ENCODE results near the gene GCG.

DNA sequence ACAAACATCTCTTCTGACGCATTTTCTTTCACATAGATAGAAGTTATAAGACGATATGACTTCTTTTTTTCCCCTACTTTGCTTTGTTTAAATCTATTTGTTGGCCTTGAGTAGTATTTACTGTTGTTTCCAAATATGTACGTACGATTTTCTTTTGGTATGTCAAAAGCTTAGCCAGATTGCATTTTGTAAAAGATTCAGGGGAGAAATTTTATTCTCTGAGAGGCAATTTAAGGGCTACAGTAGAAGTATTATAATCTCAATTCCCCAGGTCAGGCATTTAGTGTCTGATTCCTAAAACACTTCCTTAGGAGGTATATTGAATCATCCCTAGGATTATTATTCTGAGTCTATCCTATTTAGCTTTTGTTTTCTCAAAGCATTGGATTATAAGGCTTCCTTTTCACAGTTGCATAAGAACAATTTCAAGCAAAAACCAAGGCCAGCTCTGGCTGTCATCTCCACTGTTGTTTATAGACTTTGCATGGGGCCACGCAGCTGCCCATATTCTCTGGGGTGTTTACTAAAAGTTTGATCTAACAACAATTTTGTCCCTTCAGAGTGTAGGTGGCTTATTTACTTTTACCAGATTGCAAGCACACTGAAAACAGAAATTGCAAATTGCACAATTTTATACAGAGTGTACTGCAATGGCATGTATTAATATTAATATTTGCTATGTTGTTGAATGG is 33.6 kb upstream of the GCG start:
- TF ChIP-seq, protein P1, sequence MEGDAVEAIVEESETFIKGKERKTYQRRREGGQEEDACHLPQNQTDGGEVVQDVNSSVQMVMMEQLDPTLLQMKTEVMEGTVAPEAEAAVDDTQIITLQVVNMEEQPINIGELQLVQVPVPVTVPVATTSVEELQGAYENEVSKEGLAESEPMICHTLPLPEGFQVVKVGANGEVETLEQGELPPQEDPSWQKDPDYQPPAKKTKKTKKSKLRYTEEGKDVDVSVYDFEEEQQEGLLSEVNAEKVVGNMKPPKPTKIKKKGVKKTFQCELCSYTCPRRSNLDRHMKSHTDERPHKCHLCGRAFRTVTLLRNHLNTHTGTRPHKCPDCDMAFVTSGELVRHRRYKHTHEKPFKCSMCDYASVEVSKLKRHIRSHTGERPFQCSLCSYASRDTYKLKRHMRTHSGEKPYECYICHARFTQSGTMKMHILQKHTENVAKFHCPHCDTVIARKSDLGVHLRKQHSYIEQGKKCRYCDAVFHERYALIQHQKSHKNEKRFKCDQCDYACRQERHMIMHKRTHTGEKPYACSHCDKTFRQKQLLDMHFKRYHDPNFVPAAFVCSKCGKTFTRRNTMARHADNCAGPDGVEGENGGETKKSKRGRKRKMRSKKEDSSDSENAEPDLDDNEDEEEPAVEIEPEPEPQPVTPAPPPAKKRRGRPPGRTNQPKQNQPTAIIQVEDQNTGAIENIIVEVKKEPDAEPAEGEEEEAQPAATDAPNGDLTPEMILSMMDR (IDR thresholded peaks at IDR 0.05; ENCODE audit: low read depth, low read length, missing input control) = no peak
- TF ChIP-seq SP1 (IDR thresholded peaks at IDR 0.05) = no peak
- TF ChIP-seq HNF4G (IDR thresholded peaks at IDR 0.05) = no peak
- TF ChIP-seq, protein P2, sequence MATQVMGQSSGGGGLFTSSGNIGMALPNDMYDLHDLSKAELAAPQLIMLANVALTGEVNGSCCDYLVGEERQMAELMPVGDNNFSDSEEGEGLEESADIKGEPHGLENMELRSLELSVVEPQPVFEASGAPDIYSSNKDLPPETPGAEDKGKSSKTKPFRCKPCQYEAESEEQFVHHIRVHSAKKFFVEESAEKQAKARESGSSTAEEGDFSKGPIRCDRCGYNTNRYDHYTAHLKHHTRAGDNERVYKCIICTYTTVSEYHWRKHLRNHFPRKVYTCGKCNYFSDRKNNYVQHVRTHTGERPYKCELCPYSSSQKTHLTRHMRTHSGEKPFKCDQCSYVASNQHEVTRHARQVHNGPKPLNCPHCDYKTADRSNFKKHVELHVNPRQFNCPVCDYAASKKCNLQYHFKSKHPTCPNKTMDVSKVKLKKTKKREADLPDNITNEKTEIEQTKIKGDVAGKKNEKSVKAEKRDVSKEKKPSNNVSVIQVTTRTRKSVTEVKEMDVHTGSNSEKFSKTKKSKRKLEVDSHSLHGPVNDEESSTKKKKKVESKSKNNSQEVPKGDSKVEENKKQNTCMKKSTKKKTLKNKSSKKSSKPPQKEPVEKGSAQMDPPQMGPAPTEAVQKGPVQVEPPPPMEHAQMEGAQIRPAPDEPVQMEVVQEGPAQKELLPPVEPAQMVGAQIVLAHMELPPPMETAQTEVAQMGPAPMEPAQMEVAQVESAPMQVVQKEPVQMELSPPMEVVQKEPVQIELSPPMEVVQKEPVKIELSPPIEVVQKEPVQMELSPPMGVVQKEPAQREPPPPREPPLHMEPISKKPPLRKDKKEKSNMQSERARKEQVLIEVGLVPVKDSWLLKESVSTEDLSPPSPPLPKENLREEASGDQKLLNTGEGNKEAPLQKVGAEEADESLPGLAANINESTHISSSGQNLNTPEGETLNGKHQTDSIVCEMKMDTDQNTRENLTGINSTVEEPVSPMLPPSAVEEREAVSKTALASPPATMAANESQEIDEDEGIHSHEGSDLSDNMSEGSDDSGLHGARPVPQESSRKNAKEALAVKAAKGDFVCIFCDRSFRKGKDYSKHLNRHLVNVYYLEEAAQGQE (IDR thresholded peaks at IDR 0.05) = no peak
- TF ChIP-seq RXRA (IDR thresholded peaks at IDR 0.05) = no peak
- TF ChIP-seq, protein P3, sequence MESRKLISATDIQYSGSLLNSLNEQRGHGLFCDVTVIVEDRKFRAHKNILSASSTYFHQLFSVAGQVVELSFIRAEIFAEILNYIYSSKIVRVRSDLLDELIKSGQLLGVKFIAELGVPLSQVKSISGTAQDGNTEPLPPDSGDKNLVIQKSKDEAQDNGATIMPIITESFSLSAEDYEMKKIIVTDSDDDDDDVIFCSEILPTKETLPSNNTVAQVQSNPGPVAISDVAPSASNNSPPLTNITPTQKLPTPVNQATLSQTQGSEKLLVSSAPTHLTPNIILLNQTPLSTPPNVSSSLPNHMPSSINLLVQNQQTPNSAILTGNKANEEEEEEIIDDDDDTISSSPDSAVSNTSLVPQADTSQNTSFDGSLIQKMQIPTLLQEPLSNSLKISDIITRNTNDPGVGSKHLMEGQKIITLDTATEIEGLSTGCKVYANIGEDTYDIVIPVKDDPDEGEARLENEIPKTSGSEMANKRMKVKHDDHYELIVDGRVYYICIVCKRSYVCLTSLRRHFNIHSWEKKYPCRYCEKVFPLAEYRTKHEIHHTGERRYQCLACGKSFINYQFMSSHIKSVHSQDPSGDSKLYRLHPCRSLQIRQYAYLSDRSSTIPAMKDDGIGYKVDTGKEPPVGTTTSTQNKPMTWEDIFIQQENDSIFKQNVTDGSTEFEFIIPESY (IDR thresholded peaks at IDR 0.05) = no peak
- no peak for TF ChIP-seq TAF1 (conservative IDR thresholded peaks at IDR 0.05)
- no peak for TF ChIP-seq FOXA1 (IDR thresholded peaks at IDR 0.05)
- TF ChIP-seq, protein P4, sequence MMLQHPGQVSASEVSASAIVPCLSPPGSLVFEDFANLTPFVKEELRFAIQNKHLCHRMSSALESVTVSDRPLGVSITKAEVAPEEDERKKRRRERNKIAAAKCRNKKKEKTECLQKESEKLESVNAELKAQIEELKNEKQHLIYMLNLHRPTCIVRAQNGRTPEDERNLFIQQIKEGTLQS (IDR thresholded peaks at IDR 0.05) = no peak
- TF ChIP-seq, protein P5, sequence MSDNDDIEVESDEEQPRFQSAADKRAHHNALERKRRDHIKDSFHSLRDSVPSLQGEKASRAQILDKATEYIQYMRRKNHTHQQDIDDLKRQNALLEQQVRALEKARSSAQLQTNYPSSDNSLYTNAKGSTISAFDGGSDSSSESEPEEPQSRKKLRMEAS (IDR thresholded peaks at IDR 0.05) = no peak
- no peak for TF ChIP-seq YY1 (IDR thresholded peaks at IDR 0.05)
- no peak for TF ChIP-seq JUND (IDR thresholded peaks at IDR 0.05)
- TF ChIP-seq NR2F2 (IDR thresholded peaks at IDR 0.05) = no peak
- TF ChIP-seq RAD21 (IDR thresholded peaks at IDR 0.05) = no peak
